GM12872 (cell line): Measurements from ENCODE around the gene RASSF8.

ENCODE experiments used
- TF ChIP-seq, protein P1 (sequence below): IDR thresholded peaks from 3 replicates; pipeline ENCODE4 v1.5.1; 2011; ENCODE audit warnings: low read depth, mild to moderate bottlenecking, low read length, moderate library complexity; ENCODE audit not compliant: insufficient read depth

Gene RASSF8

DNA sequence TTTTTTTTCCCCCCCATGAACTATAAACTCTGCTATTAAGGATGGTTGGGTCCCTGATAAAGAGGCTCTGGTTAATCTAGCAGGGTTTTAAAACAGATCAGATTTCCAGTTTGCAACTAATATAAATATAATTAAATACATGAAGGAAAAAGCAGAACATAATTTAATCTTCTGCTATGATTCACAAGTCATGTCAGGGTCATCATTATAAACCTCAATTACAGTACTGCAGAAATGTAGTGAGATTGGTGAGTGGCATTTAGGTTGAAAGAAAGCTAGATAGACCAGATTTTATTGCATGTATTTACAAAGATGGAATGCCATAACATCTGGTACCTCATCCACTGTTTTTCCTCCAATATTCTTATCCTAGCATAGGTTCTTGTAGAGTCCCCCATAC lies 14.5 kb upstream of the RASSF8 start:
- TF ChIP-seq, protein P1, sequence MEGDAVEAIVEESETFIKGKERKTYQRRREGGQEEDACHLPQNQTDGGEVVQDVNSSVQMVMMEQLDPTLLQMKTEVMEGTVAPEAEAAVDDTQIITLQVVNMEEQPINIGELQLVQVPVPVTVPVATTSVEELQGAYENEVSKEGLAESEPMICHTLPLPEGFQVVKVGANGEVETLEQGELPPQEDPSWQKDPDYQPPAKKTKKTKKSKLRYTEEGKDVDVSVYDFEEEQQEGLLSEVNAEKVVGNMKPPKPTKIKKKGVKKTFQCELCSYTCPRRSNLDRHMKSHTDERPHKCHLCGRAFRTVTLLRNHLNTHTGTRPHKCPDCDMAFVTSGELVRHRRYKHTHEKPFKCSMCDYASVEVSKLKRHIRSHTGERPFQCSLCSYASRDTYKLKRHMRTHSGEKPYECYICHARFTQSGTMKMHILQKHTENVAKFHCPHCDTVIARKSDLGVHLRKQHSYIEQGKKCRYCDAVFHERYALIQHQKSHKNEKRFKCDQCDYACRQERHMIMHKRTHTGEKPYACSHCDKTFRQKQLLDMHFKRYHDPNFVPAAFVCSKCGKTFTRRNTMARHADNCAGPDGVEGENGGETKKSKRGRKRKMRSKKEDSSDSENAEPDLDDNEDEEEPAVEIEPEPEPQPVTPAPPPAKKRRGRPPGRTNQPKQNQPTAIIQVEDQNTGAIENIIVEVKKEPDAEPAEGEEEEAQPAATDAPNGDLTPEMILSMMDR, result no peak

DNA sequence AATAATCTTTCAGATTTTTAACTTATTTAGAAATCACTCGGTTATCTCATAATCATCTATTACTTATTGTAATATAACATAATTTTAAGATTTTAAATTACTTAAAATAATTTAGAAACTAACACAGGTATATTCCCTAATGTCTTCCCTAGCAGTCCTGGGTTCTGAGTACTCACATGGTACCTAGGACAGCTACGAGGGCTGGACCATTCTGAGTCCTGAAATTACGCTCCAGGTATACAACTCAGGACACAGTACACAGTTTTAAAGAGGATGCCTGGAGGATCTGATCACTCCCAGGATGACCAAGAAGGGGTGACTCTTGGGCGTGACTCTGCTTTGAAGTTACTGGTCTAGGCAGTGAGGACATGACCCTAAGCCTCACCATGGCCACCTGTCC lies 9.1 kb upstream of the RASSF8 start:
- TF ChIP-seq, protein P1, result no peak

DNA sequence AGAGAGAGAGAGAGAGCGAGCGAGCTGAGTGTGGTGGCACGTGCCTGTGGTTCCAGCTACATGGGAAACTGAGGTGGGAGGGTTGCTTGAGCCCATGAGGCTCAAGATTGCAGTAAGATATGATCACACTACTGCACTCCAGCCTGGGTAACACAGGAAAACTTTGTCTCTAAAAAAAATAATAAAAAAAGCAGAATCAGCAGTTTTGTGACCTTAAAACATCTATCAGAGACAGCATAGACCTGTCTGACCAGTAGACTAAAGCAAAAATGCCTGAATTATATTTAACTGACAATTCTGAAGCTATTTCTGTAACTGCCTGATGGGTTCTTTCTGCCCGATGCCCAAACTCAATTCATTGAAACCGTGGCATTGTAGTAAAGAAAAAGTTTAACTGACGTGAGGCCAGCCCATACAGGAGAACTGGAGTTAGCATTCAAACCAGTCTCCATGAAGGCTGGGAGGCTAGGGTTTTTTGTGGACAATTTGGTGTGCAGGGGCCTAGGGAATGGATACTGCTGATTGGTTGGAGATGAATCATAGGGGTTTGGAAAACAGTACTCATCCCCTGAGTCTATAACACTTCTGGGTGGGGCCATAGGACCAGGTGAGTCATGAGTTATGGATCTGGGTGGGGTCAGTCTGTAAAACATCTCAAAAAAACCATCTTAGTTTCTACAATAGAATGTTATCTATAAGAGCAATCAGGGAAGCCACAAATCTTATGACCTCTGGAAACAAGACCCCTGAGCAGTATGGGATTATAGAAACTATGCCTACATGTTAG lies 8.0 kb upstream of the RASSF8 start:
- TF ChIP-seq, protein P1, result no peak

DNA sequence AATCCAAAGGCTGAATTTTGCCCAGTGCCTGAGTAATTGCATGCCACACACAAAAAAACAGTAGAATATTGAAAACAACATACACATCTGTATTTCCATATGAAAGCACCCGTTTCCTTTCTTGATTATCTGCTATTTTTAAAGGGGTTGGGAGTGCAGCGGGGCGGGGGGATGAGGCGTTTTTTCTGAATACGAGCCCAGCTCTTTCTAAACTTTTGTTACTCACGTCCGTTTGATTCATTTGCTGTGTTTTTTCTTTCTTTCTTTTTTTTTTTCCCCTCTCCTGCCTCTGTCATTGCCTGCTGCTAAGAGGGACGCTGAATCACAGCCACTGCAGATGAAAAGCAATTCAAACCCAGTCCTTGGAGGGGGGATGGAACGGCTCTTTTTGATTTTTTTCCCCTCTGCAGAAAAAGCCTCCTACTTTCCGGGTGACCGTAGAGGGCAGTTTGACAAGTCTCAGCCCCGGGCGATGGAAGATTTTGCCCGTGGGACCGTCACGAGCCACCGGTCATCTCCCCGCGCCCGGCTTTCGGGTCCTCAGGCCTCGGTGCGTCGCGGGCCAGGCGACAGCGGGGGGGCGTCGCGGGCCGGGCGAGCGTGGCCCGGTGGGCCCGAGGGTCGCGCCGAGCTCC lies 572 bp upstream of the RASSF8 start:
- TF ChIP-seq, protein P1, result no peak

DNA sequence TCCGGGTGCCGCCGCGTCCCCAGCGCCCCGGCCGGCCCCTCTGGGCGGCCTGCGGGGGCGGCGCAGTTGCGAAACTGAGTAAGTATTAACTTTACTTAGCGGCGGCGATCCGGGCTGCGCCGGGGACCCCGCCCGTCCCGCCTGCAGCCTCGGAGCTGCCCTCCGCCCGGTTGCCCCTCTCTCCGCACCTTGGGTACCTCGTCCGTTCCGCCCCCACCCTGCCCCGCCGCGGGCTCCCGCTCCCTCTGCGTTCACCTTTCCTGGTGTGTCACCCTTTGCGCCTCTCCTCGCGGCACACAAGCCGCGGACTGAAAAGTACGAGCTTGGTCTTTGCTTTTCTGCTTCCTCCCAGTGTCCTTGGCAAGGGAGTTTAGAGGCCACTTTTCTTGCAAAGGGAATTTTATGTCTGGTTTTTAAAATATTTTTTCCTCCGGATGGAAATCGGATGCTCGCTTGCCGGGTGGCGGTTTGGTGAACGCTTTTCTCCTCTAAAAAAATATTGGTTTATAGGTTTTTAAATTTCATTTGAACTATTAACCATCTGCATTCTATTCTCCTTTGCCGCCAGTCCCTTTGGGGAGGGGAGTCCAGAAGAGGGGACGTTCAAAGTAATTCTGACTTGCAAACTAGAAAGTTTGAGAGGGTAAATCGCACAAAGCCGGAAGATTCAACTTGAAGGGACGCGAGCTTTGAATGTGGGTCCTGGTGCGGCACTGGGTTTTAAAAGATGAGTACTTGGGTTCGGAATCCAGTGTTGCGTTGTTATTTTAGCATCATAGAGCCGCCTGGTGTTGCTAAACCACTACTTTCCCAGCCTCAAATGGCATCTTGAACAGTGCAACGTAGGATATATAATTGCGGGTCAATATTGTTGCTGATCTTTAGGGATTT lies 834 bp downstream of the RASSF8 start:
- TF ChIP-seq, protein P1, result no peak

DNA sequence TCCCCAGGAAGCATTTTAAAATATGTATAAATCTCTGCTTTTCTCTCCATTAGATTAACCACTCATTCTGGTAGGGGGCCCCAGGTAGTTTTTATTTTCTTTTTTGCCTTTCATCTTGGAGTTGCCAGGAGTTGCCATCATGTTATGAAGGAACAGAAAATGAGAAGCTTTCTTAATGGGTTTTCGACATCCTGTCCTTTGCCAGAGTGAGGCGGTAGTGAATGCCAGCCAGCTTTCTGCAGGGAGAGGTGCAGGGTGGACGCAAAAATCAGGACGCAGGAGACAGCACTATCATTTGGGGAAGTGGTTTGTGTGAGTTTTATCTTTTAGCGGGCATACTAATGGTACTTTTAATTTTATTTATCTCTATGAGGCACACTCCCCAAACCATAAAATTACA lies 1.7 kb downstream of the RASSF8 start:
- TF ChIP-seq, protein P1, result 0 out of 3 replicates have a peak, but pooled peaks have one; percentile 20

DNA sequence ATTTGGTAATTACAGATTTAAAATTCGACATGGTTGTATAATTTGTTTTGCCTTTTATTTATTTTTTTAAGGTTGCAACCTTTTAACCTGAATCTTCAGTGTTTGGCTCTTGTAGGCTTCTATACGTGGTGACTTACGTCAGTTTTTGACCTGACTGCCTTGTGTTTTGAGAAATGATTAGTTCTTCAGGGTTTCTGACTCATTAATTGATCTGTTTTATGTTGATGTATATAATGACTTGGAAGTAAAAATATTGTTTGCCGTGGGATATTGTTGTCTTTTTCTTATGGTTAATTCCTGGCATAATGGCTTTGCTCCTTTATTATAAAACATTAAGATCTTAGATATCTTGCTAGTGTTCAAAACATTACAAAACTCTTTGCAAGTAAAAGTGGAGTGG lies 2.5 kb downstream of the RASSF8 start:
- TF ChIP-seq, protein P1, result no peak
